GM19467 (cell line): ENCODE results near the gene ALKBH1.
"Not testable (repeated sequence)": the region's sequence is repeated elsewhere in the genome, so short reads cannot be mapped to it uniquely, and the experiment has no call there.

Experiments used
- ATAC-seq: cut with Tn5 transposase; IDR thresholded peaks from one replicate; pipeline ENCODE4 v1.9.1; 2021; ENCODE audit warnings: mild to moderate bottlenecking, moderate library complexity; ENCODE audit not compliant: unreplicated experiment

ALKBH1 gene

GRCh38 chr14:77674931-77675330 is 32.9 kb downstream of the ALKBH1 start:
- ATAC-seq = no peak

GRCh38 chr14:77673193-77673592 is 34.6 kb downstream of the ALKBH1 start:
- no peak for ATAC-seq

GRCh38 chr14:77667331-77667730 is 40.5 kb downstream of the ALKBH1 start:
- no peak for ATAC-seq

- ATAC-seq = no peak
Measured at GRCh38 chr14:77663293-77663692, 44.5 kb downstream of the ALKBH1 start.

GRCh38 chr14:77661562-77661961 is 46.3 kb downstream of the ALKBH1 start:
- ATAC-seq = not testable (repeated sequence)

- ATAC-seq = no peak
Measured at GRCh38 chr14:77660754-77661153, 47.1 kb downstream of the ALKBH1 start.

- ATAC-seq = no peak
Measured at GRCh38 chr14:77659831-77660230, 48.0 kb downstream of the ALKBH1 start.

- ATAC-seq = no peak
Measured at GRCh38 chr14:77657280-77657679, 50.5 kb downstream of the ALKBH1 start.

GRCh38 chr14:77654001-77654441 is 53.8 kb downstream of the ALKBH1 start:
- ATAC-seq = no peak

- ATAC-seq = no peak
Measured at GRCh38 chr14:77649326-77649725, 58.5 kb downstream of the ALKBH1 start.

GRCh38 chr14:77648520-77649200 is 59.2 kb downstream of the ALKBH1 start:
- ATAC-seq = no peak

- no peak for ATAC-seq
Measured at GRCh38 chr14:77647853-77648252, 60.0 kb downstream of the ALKBH1 start.

- no peak for ATAC-seq
Measured at GRCh38 chr14:77646907-77647306, 60.9 kb downstream of the ALKBH1 start.

GRCh38 chr14:77645520-77646230 is 62.1 kb downstream of the ALKBH1 start:
- ATAC-seq = no peak

- no peak for ATAC-seq
Measured at GRCh38 chr14:77642407-77642806, 65.4 kb downstream of the ALKBH1 start.

GRCh38 chr14:77641534-77642341 is 66.1 kb downstream of the ALKBH1 start:
- ATAC-seq = peak; percentile 66

GRCh38 chr14:77640756-77641533 is 66.9 kb downstream of the ALKBH1 start:
- ATAC-seq = peak; percentile 12

- ATAC-seq = no peak
Measured at GRCh38 chr14:77638771-77639171, 69.1 kb downstream of the ALKBH1 start.

GRCh38 chr14:77635869-77636268 is 72.0 kb downstream of the ALKBH1 start:
- ATAC-seq = not testable (repeated sequence)

GRCh38 chr14:77635466-77635865 is 72.4 kb downstream of the ALKBH1 start:
- not testable (repeated sequence) for ATAC-seq

GRCh38 chr14:77630111-77630510 is 77.7 kb downstream of the ALKBH1 start:
- no peak for ATAC-seq
